Dedifferentiated amniotic fluid mesenchymal stem cell (primary cell): ENCODE data around the gene FGFRL1.
A peak's percentile ranks its signal among the peaks of the same experiment; 100 is the strongest.

ENCODE experiments used
- DNase-seq: peaks from one replicate; pipeline ENCODE4 v3.0.0-alpha.2; 2016; ENCODE audit errors: extremely low spot score

Gene FGFRL1, protein sequence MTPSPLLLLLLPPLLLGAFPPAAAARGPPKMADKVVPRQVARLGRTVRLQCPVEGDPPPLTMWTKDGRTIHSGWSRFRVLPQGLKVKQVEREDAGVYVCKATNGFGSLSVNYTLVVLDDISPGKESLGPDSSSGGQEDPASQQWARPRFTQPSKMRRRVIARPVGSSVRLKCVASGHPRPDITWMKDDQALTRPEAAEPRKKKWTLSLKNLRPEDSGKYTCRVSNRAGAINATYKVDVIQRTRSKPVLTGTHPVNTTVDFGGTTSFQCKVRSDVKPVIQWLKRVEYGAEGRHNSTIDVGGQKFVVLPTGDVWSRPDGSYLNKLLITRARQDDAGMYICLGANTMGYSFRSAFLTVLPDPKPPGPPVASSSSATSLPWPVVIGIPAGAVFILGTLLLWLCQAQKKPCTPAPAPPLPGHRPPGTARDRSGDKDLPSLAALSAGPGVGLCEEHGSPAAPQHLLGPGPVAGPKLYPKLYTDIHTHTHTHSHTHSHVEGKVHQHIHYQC

DNA sequence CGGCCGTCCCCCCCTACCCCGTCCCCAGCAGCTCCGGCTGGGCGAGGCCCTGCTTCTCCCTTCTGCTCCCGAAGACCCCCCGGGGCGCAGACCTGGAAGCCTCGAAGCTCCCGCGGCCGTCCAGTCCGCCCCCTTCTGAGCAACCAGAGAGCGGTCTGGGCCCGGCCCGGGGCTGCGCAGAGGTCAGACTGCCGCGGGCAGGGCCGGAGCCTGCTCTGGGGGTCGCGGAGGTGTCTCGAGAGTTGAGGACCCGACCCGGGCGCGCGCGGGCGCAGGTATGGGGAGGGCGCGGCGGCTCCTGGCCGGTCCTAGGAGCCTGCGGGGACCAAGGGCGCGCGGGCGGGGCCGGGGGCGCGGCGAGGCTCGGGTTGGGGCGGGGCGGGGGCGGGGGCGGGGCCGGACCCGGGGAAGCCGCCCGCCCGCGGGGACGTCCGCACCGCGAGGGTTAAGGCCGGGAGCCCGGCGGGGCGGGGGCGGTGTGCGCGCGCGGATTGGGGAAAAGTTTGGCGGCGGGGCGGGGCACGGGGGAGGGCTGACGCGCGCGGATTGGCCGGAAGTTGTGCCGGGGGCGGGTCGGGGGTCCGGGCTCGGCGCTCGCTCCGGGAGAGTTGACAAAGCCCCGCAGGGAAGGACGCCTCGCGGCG lies at the start of gene FGFRL1:
TSS of gene FGFRL1 (plus strand) at position 605 of the 644 bp plus-strand sequence. CDS start 860 bp downstream, outside the sequence.
- DNase-seq = peak; percentile 79

DNA sequence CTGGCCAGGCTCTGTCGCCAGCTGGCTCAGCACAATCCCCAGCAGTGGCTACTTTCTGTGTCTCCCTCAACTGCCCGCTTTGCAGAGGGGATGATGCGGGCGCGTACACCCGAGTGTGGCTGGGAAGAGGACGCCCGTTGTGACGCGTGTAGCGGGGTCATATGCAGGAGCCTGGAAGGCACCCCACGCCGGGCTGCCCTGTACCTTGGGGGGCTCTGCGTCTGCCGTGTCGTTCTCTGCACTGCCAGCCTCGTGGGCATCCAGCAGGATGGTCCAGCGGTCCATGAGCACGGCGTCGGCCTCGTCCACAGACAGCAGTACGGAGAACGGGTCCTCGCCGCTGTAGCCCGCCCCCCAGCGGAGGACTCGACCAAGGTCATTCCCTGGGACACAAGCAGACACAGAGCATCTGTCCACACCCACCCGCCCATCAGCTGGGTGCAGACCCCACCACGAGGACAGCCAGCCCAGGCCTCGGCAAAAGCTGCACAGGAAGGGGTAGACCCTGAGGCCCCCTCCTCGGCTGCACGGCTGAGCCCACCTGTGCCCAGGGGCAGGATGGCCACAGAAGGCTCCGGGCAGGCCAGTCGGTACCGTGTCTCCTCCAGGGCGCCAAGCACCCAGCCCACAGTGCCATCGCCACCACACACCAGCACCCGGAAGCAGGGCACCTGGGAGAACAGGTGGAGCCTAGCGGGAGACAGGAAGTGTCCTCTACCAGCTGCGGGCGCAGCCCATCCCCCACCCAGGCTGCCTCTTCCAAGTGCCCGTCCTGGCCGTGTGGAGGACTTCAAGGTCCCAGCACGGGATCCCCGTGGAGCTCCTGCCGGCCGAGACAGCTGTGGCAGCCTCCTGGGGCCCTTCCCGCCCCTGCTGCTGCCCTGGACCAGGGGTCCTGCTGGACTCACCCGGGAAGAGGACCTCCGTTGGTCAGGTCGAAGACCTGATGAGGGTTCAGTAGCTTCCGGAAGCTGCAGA lies 48.9 kb upstream of the FGFRL1 start:
- no peak for DNase-seq

DNA sequence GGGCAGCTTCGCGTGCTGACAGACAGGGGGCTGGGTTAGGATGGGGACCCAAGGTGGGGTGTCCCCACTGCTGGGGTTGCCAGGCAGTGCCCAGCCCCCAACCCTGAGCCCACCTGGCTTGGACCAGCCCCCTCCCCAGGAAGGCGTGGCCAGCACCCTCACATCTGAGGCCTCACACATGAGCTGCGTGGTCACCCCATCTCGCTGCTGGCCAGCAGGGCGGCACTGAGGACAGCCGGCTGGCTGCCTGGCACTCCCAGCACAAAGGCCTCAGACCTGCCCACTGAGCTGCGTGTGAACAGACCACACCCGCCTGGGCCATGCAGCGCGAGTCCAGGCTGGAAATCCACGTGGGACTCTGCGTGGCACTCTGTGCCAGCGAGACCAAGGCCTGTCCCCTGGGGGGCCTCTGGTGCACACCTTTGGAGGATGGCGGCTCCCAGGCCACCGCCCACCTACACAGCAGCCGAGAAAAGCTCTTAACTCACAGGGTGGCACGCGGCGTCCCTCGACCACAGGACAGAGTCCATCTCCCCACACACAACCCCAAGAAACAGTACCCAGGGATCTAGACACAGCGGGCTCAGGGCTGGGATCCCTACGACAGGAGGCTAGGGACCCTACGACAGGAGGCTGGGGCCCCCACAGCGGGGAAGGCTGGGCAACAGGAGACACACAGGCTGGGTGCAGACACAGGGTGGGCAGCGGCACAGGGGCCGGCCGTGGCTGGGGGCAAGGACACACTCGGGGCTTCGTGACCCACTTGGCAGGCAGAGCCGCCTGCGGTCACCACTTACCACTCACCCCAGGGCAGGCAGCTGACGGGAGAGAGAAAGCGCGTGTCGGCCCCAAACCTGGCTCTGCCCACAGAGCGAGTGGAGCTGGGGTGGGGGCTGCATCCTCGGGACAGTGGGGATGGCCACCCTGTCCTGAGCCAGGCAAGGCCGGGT lies 47.9 kb upstream of the FGFRL1 start:
- DNase-seq = no peak

DNA sequence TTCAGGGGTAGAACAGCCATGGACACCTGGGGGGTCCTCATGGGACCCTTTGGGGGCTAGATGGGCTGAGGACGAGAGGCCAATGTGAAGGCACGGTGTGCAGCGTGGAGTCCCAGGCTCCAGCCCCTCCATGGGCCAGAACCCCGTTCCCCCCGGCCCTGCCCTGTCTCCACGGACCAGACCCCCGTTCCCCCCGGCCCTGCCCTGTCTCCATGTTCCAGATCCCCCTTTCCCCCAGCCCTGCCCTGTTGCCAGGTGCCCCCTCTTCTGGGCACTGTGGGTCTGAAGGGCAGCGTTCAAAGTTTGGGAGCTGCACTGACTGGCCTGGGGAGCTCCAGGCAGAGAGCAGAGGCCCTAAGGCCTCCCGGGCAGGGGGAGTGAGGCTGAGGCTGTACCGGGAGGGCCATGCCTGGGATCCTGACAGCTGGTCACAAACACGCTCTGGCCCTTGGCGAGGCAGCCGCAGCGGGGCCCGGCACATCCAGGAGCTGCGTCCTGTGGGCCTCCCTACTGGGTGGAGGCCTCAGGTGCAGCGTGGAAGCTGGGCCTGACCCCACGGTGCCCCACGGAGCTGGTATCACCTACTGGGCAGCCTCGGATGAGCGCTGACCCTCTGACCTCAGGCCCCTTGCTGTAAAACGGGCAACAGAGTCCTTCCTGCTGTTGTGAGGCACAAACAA lies 46.9 kb upstream of the FGFRL1 start:
- no peak for DNase-seq

DNA sequence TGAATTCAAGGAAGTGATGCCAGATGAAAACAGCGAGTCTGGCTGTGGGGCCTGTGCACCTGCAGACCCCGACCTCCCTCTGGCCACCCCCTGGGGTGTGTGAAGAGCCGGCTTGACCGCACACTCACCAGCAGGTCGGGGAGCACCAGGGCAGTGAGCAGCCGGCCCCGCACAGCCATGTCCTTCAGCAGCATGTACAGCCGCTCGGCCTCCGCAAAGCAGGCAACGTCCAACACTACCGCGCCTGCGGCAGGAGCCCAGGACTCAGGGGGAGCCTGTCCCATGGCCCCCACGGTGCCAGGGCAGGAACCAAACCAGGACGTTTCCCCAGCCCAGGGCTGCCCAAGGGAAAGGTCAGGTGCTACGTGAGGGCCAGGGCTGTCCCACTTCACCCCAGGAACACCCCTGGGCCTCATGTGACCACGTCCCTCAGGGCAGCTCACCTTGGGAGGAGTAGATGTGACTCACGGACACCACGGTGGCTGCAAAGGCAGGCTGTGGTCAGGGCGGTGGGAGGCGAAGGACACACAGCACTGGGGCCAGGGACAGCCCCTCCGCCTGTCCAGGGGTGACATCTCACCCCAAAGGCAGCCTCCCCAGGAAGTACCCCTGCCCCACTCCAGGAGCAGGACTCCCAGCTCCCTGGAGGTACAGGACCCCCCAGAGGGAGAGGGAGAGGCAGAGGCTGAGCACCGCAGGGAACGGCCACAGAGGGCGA lies 46.2 kb upstream of the FGFRL1 start:
- no peak for DNase-seq

DNA sequence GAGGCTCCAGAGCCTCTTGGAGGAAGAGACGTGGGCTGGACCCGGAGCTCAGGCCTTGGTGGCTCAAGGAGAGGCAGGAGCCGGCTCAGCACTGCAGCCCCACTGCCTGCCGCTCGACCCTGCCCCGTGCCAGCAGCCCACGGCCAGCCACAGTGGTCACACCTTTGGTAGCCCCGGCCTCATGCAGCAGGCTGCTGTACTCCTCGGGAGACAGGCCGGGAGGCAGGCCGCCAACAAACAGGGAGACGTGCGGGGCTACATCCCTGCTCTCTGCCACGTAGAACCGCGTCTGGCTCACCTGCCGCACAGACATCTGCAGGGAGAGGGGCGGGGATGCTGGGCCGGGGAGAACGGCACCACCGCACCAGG lies 45.7 kb upstream of the FGFRL1 start:
- DNase-seq = no peak

DNA sequence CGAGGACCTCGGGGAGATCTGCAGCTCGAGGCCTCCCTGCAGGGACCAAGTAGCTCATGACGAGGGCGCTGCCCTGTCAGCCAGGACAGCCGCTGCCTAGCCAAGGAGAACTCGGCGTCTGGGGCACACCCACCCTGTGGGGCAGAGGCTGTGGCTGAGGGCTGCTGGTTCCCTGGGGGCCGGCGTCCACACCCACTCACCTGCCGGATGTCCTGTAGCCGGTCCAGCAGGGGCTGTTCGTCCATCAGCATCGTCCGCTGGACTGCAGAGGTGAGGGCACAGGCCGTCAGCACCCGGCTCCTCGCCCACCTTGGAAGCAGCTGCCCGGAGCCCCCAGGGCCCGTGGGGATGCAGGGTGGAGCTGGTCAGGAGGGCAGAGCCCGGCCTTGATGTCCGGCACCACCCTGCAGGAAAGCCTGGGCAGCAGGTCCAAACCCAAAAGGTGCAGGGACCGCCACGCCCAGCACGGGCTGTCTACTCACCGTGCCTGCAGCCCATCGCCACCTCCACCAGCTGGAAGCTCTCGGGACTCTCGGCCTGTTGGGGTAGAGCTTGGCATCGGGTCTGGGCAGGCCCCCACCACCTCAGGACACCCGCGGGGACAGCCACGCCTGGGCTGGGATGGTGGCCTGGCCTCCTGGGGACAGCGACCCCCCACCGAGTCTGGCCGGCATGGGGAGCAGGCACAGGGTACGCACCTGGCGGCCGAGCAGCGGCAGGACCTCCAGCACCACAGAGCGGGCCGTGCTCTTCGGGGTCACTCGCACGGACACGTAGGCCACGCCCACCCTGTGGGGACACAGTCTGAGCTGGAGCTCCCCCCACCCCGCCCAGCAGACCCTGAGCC lies 44.9 kb upstream of the FGFRL1 start:
- no peak for DNase-seq

DNA sequence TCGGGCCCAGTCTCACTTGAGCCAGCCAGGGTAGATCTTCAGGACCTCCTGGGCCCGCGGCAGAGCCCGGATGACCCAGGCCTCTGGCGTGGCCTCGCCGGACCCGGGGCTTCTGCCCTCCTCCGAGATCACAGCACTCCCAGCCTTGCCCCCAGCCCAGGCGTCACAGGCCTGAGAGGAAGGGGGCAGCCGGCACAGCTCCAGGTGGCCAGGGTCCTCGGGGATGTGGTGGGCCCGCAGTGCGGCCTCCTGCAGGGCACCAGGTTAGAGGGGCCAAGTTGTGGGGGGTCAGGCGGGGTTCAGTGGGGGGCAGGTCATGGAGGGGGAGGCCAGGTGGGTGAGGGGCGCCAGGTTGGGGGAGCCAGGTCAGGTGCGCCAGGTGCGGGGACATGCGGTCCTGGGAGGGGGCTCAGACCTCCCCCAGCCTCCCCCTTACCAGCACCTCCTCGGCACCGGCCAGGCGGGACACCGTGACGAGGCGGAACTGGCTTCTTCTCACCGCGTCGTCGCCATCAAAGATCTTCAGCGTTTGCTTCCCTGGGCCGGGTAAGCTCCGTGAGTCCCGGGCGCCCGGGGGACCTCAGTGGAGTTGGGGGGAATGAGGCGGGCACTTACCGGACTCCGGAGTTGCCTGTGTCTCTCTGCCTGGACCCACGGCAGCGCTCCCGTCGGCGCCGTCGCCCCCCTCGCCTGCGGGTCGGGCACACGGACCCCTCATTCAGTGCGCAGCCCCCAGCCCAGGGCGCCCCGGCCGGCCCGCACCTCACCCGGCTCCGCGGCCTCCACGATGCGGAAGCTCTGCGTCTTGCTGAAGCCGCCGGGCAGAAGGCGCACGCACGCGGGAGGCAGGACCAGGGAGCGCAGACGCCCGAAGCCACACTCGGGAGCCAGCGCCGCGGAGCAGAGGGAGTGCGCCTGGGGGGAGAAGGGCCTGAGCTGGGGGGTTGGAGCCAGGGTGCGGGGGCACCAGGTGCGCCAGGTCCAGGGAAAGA lies 44.0 kb upstream of the FGFRL1 start:
- DNase-seq = no peak

DNA sequence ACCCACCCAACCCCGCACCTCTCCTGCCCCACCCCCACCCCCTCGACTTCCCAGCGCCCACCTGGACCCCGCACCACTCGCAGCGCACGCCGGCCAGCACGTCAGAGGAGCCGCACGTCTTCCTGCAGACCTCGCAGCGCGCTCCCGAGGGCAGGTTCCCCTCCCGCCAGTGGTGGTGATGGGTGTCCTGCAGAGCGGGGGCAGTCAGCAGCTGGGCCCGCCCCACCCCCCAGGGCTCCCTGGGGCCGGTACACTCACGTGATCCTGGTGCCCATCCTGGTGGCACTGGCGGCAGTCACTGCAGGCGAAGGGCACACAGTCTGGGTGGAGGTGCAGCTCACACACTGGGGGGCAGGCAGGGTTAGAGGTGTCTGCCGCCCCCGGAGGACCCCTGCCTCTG lies 43.2 kb upstream of the FGFRL1 start:
- no peak for DNase-seq

DNA sequence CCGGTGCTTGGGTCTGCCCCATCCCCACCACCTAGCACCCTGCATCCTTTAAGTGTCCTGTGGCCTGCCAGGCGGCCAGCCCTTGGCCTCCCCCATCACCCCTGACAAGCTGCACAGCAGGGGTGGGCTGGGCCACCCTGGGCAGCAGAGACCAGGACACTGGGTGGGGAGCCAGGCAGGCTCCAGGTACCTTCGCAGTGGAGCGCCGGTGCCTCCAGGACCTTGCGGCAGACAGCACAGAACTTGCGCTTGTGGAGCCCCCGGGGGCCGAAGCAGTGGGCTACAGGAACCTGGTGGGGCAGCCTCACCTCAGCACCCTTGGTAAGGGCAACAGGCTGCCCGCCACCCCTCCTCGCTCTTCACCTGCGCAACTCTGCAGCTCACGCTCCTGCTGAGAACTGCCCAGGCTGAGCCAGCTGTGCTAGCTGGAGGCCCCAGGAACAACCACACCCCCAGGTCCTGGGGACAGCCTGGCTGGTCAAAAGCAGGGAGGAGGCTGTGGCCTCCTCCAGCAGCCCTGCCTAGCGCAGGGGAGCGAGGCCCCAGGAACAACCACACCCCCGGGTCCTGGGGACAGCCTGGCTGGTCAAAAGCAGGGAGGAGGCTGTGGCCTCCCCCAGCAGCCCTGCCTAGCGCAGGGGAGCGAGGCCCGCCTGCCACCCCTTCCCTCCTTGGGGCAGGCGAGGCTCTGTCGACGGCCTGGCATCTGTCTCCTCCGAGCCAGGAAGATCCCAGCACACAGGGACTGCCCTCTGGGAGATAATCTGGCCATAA lies 42.6 kb upstream of the FGFRL1 start:
- DNase-seq = no peak

DNA sequence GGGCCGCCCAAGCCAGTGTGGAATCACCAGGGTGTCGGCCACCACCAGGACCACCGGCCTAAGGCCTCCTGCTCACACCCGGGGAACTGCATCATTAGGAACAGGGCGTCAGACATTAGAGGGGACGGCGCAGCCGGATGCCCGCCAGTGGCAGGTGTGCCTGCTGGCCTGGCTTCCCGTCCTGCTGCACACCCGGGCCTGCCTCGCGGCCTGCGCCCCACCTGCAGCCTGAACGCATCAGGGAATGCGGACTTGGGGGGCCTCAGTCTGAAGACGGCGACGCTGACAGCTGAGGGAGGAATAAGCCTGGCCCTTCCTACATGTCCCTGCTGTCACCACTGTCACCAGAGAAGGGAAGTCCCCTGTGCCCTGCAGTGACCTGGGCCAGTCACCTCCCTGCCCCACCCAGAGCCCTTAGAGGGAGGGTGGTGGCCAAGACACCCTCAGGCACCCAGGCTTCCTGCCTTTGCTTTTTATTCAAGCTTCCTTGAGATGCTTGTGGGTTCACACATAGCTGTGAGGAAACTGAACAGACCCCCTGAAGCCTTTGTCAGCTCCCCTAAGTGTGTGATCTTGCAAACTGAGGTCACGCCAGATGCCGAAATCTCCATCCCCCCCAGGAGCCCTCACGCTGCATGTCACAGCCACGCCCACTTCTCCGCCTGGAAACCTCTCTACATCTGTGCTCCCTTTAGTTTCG lies 41.2 kb upstream of the FGFRL1 start:
- no peak for DNase-seq

DNA sequence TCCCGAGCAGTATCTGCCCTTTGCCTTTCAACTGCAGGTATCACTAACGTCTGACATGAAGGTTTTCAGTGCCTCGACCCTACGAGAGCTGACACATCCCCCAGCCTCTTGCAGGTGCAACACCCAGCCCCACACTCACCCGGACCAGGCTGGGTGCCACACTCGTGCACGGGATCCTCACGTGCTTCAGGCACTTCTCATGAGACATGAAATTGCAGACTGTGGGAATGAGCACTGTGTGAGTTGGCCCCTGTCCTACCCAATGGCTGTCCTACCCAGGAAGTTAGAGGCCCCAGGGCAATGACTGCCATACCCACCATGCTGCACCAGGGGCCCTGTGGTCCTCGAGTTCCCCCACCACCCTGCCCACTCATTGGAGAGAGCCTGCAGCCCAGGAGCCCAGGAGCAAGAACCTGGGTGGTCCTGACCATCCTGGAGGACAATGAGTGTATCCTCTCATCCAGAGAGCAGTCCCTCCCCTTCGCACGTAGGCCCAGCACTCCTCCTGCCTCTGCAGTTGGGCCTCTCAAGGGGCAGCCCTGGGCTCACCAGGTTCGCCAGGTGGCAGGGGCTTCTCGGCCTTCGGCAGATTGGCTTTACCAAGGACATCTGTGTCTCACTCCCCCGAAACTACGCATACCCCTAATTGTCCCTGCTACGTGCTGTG lies 40.4 kb upstream of the FGFRL1 start:
- DNase-seq = no peak

DNA sequence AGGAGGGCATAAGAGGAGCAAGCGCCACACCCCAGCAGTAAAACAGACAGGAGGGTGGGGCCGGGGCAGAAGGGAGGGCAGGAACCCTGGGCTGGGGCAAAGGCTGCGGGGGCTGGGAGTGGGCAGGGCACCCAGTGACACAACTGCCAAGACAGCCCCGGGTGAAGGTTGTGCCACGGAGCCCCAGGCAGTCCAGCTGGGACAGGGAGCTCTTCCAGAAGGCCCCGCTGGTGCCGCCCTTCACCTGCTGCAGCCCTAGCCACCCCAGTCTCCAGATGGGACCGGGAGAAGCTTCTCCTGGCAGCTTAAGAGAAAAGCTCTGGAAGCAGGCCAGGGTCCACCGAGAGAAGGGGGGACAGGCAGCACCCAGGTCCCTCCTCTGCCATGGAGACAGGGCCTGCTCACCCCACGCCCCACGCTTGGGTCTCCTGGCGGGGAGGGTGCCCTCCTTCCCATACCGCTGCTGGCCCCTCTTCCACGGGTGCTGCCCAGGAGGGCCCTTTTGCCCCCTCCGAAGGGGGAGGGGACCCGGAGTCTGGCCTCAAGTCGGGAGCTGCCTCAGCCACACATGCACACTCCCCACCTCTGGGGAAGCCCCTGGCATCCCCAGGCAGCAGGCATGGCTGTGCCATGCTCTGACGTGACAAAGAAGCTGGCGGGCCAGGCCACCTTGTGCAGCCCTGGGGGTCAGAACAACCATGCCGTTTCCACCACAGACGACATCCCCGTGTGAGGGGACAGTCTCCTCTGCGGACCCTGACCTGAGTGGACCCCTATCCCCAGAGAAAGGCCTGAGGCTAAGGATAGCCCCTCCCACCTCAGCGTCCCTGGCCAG lies 39.5 kb upstream of the FGFRL1 start:
- no peak for DNase-seq

DNA sequence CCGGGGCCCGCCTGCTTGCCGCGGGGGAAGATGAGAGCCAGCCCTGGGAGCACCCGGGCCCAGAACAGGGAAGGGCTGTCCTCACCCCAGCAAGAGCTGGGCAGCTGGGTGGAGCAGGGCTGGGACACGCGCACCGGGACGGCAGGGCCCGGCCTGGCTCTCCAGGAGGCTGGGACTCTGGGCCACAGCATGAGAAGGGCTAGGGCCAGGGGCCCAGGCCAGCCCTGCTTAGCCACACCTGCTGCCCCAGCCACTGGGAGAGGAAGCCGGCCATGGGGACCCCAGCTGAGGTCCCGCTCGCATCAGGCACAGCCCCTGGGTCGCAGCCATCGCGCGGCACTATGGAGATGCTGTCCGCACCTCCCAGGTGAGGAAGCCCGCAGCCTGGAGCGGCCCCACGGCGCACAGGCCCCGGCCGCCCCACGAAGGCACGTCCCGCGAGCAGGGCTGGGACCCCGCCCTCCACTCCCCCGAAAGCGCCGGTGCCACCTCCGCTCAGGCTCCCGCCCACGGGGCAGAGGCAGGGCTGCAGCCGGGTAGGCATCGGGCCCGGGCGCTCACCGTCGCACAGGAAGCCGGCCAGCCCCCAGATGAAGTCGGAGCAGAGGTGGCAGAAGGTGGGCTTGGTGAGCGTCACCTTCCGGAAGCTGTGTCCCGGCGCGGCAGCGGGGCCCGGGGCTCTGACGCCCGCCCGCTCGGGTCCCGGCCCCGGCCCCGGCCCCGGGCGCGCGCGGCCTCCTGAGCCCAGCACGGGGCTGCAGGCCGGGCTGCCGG lies 38.6 kb upstream of the FGFRL1 start:
- no peak for DNase-seq
